ENCODE measurements around the gene COG4.

COG4 gene

DNA sequence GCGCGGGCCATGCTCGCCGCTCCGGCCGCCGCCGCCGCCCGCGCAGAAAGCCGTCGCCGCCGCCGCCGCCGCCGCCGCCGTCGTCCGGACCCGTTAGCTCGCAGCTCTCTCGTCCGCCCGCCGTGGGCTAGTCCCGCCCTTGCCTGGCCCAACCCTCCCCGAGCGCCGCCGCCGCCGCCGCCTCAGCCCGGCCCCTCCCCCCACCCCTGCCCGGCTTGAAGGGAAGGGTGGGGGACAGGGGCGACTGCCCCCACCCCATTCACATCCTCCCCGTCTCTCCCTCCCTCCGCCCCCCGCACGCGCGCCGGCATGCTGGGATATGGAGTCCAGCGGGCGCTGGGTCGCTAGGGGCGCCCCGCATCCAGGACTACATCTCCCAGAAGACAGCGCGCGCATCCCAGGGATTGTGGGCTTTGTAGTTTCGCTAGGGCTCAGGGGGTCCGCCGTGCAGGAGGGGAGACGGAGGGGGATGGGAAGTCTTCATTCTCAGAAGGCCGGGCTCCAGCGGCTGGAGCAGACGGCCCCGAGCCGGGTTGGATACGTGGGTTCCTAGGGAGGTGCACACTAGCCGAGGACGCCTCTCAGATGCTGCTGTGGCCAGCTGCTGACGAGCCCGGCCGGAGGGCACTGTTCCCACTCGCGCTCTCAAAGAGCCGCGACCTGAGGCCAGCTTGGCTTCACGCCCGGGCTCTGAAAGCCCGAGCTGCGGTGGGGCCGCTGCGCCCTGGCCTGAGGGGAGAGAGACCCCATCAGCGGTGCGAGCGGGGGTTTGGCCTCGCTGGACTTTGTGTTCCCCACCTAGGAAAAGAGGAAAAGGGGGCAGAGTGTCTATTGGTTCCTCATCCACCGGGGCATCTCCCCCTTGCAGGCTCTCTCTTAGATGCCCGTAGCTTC lies 84.1 kb downstream of the COG4 start, which contains the start of gene ST3GAL2 (continued):
- peak; percentile 59; the same call in 1 of the 2 replicates for TF ChIP-seq ZIC2 (tag by site-specific recombination; IDR thresholded peaks at IDR 0.05)
- 0 out of 2 replicates have a peak, but pooled peaks have one; percentile 39 for TF ChIP-seq ZNF391 (tag by site-specific recombination; IDR thresholded peaks at IDR 0.05; ENCODE audit: borderline replicate concordance, low read depth)
- TF ChIP-seq ZNF629 (tag by site-specific recombination; IDR thresholded peaks at IDR 0.05), result peak; percentile 53; the same call in 1 of the 2 replicates
- TF ChIP-seq ZBTB20 (tag by site-specific recombination; IDR thresholded peaks at IDR 0.05), result peak; percentile 65; the same call in 1 of the 2 replicates
- TF ChIP-seq, protein P1, sequence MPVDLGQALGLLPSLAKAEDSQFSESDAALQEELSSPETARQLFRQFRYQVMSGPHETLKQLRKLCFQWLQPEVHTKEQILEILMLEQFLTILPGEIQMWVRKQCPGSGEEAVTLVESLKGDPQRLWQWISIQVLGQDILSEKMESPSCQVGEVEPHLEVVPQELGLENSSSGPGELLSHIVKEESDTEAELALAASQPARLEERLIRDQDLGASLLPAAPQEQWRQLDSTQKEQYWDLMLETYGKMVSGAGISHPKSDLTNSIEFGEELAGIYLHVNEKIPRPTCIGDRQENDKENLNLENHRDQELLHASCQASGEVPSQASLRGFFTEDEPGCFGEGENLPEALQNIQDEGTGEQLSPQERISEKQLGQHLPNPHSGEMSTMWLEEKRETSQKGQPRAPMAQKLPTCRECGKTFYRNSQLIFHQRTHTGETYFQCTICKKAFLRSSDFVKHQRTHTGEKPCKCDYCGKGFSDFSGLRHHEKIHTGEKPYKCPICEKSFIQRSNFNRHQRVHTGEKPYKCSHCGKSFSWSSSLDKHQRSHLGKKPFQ (tag by site-specific recombination; IDR thresholded peaks at IDR 0.05), result peak; percentile 51; the same call in 1 of the 2 replicates
- TF ChIP-seq KLF9 (tag by site-specific recombination; IDR thresholded peaks at IDR 0.05; ENCODE audit: low read depth), result peak; percentile 70
- TF ChIP-seq, protein P2, sequence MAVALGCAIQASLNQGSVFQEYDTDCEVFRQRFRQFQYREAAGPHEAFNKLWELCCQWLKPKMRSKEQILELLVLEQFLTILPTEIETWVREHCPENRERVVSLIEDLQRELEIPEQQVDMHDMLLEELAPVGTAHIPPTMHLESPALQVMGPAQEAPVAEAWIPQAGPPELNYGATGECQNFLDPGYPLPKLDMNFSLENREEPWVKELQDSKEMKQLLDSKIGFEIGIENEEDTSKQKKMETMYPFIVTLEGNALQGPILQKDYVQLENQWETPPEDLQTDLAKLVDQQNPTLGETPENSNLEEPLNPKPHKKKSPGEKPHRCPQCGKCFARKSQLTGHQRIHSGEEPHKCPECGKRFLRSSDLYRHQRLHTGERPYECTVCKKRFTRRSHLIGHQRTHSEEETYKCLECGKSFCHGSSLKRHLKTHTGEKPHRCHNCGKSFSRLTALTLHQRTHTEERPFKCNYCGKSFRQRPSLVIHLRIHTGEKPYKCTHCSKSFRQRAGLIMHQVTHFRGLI (tag by site-specific recombination; IDR thresholded peaks at IDR 0.05), result peak; percentile 60
- TF ChIP-seq, protein P3, sequence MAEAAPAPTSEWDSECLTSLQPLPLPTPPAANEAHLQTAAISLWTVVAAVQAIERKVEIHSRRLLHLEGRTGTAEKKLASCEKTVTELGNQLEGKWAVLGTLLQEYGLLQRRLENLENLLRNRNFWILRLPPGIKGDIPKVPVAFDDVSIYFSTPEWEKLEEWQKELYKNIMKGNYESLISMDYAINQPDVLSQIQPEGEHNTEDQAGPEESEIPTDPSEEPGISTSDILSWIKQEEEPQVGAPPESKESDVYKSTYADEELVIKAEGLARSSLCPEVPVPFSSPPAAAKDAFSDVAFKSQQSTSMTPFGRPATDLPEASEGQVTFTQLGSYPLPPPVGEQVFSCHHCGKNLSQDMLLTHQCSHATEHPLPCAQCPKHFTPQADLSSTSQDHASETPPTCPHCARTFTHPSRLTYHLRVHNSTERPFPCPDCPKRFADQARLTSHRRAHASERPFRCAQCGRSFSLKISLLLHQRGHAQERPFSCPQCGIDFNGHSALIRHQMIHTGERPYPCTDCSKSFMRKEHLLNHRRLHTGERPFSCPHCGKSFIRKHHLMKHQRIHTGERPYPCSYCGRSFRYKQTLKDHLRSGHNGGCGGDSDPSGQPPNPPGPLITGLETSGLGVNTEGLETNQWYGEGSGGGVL (tag by site-specific recombination; IDR thresholded peaks at IDR 0.05), result peak; percentile 99
- TF ChIP-seq, protein P4, sequence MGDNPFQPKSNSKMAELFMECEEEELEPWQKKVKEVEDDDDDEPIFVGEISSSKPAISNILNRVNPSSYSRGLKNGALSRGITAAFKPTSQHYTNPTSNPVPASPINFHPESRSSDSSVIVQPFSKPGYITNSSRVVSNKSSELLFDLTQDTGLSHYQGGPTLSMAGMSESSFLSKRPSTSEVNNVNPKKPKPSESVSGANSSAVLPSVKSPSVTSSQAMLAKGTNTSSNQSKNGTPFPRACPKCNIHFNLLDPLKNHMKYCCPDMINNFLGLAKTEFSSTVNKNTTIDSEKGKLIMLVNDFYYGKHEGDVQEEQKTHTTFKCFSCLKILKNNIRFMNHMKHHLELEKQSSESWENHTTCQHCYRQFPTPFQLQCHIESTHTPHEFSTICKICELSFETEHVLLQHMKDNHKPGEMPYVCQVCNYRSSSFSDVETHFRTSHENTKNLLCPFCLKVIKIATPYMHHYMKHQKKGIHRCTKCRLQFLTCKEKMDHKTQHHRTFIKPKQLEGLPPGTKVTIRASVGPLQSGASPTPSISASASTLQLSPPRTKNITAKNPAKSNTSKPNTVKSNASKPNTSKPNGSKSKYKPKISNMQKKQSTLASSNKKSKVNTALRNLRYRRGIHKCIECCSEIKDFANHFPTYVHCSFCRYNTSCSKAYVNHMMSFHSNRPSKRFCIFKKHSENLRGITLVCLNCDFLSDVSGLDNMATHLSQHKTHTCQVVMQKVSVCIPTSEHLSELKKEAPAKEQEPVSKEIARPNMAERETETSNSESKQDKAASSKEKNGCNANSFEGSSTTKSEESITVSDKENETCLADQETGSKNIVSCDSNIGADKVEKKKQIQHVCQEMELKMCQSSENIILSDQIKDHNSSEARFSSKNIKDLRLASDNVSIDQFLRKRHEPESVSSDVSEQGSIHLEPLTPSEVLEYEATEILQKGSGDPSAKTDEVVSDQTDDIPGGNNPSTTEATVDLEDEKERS (tag by site-specific recombination; IDR thresholded peaks at IDR 0.05), result no peak
- TF ChIP-seq ZNF366 (tag by site-specific recombination; conservative IDR thresholded peaks at IDR 0.05), result peak; percentile 90
- TF ChIP-seq SP7 (tag by site-specific recombination; IDR thresholded peaks at IDR 0.05), result peak; percentile 55; the same call in 1 of the 2 replicates
- TF ChIP-seq, protein P5, sequence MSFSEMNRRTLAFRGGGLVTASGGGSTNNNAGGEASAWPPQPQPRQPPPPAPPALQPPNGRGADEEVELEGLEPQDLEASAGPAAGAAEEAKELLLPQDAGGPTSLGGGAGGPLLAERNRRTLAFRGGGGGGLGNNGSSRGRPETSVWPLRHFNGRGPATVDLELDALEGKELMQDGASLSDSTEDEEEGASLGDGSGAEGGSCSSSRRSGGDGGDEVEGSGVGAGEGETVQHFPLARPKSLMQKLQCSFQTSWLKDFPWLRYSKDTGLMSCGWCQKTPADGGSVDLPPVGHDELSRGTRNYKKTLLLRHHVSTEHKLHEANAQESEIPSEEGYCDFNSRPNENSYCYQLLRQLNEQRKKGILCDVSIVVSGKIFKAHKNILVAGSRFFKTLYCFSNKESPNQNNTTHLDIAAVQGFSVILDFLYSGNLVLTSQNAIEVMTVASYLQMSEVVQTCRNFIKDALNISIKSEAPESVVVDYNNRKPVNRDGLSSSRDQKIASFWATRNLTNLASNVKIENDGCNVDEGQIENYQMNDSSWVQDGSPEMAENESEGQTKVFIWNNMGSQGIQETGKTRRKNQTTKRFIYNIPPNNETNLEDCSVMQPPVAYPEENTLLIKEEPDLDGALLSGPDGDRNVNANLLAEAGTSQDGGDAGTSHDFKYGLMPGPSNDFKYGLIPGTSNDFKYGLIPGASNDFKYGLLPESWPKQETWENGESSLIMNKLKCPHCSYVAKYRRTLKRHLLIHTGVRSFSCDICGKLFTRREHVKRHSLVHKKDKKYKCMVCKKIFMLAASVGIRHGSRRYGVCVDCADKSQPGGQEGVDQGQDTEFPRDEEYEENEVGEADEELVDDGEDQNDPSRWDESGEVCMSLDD (tag by site-specific recombination; IDR thresholded peaks at IDR 0.05), result peak; percentile 99
- TF ChIP-seq ZNF37A (tag by site-specific recombination; IDR thresholded peaks at IDR 0.05), result no peak
- 0 out of 2 replicates have a peak, but pooled peaks have one; percentile 32 for TF ChIP-seq ZBTB21 (tag by site-specific recombination; IDR thresholded peaks at IDR 0.05)
- peak; percentile 24; the same call in 1 of the 2 replicates for TF ChIP-seq ZNF501 (tag by site-specific recombination; IDR thresholded peaks at IDR 0.05)
- TF ChIP-seq WT1 (tag by site-specific recombination; IDR thresholded peaks at IDR 0.05), result peak; percentile 77
- peak; percentile 51; the same call in 1 of the 2 replicates for TF ChIP-seq ZNF2 (tag by site-specific recombination; IDR thresholded peaks at IDR 0.05)
- 0 out of 2 replicates have a peak, but pooled peaks have one; percentile 18 for TF ChIP-seq RBAK (tag by site-specific recombination; IDR thresholded peaks at IDR 0.05)
- no peak for TF ChIP-seq ZNF146 (tag by site-specific recombination; IDR thresholded peaks at IDR 0.05)
- peak; percentile 53; the same call in 1 of the 2 replicates for TF ChIP-seq ZFP69B (tag by site-specific recombination; IDR thresholded peaks at IDR 0.05)
- TF ChIP-seq GLIS1 (tag by site-specific recombination; IDR thresholded peaks at IDR 0.05), result peak; percentile 87
- TF ChIP-seq KLF16 (tag by site-specific recombination; IDR thresholded peaks at IDR 0.05), result peak; percentile 92
- TF ChIP-seq ZXDB (tag by site-specific recombination; IDR thresholded peaks at IDR 0.05), result peak; percentile 98
- TF ChIP-seq, protein P6, sequence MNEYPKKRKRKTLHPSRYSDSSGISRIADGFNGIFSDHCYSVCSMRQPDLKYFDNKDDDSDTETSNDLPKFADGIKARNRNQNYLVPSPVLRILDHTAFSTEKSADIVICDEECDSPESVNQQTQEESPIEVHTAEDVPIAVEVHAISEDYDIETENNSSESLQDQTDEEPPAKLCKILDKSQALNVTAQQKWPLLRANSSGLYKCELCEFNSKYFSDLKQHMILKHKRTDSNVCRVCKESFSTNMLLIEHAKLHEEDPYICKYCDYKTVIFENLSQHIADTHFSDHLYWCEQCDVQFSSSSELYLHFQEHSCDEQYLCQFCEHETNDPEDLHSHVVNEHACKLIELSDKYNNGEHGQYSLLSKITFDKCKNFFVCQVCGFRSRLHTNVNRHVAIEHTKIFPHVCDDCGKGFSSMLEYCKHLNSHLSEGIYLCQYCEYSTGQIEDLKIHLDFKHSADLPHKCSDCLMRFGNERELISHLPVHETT (tag by site-specific recombination; IDR thresholded peaks at IDR 0.05), result peak; percentile 70
